Urinary bladder (tissue), 4 donors: ENCODE data around the gene TMEM126B. TPM values are rescaled to one million over a fixed set of nuclear protein-coding genes. Genes with fewer than 3 reads are reported as not detected.
A peak's percentile ranks its signal among the peaks of the same experiment; 100 is the strongest.

Experiments
- DNase-seq: peaks from one replicate; pipeline ENCODE4 v3.0.0-alpha.2; 2015; ENCODE audit errors: extremely low spot score
- H3K27ac ChIP-seq: one replicate; pipeline ENCODE4 v1.5.1; 2013; ENCODE audit warnings: low read depth, mild to moderate bottlenecking, moderate library complexity
- H3K36me3 ChIP-seq: one replicate; pipeline ENCODE4 v1.6.1; 2013; ENCODE audit warnings: mild to moderate bottlenecking, moderate library complexity; ENCODE audit not compliant: insufficient read depth
- H3K4me1 ChIP-seq: one replicate; pipeline ENCODE4 v1.6.1; 2013; ENCODE audit warnings: mild to moderate bottlenecking, moderate library complexity; ENCODE audit not compliant: insufficient read depth
- H3K4me3 ChIP-seq: one replicate; pipeline ENCODE4 v1.5.1; 2013; ENCODE audit warnings: low read depth, low read length
- WGBS: extraction: QIAGEN DNeasy Blood & Tissue Kit; methylation state at CpG from one replicate; pipeline ENCODE4 v1.1.7; 2013; 5-methylcytosine and 5-hydroxymethylcytosine counted together
- polyA plus RNA-seq: library from polyadenylated mRNA; stranded (reverse); fragments of 200-250 nt; gene quantifications from one replicate; pipeline ENCODE4 v1.2.3, GENCODE V29; 2013
- total RNA-seq: library from RNA; depleted of rRNA; stranded (reverse); fragments of >200 nt; gene quantifications from one replicate; pipeline ENCODE4 v1.2.3, GENCODE V29; 2014
- donor health status: healthy with polysubstance abuse.
- donor health status: healthy.

Gene TMEM126B
- total and polyA plus RNA-seq, 2 donors = 65.5 to 68.9 TPM

GRCh38 chr11:85680897-85681296, 52.5 kb downstream of the TMEM126B start:
- Histone ChIP-seq H3K4me3 (no peak overlapping the region), H3K4me1 (no peaks in the 10 kb centered on the region), H3K27ac (no peak overlapping the region), H3K36me3 (no peaks in the 10 kb centered on the region)
- WGBS = 72% methylated on average over 1 of the region's 1 CpG
- DNase-seq = no peak

GRCh38 chr11:85682330-85683305, 54.2 kb downstream of the TMEM126B start:
- Histone ChIP-seq H3K4me3 (peak overlapping the region; percentile 54), H3K27ac (no peak overlapping the region), H3K4me1 (no peaks in the 10 kb centered on the region), H3K36me3 (no peaks in the 10 kb centered on the region)
- DNase-seq = peak; percentile 46
- 28% methylated on average over 43 of the region's 43 CpGs for WGBS

DNA sequence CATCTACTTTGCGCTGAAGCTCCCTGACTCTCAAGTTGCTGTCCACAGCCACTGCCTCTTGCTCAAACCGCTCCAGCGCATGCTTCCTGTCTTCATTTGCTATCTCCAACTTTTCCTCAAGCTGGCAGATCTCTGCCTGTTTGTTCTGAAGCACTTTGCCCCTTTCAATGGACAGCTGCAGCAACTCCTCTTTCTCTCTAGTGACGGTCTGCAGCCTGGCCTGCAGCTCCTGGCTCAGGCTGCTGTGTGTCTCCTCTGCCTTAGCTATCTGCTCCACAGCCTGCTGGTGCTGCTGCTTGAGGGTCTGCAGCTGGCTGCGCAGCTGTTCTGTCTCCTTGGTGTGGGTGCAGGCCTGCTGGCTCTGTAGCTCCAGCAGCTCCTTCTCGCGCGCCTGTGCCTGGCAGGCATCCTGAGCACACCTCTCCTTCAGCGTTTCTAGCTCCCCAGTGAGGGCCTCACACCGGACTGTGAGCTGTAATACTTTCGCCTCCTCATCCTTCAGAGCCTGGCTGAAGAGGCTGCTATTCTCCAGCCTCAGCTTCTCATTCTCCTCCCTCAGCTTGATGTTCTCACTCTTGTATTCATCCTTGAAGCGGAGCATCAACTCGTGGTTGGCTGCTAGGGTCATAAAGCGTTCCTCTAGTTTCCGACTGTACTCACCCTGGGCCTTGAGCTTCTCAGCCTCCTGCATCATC, 56.9 kb downstream of the TMEM126B start:
- Histone ChIP-seq H3K27ac (peak overlapping the region; percentile 14), H3K4me3 (peak overlapping the region; percentile 14), H3K4me1 (no peaks in the 10 kb centered on the region), H3K36me3 (no peaks in the 10 kb centered on the region)
- 35% methylated on average over 15 of the region's 15 CpGs for WGBS
- DNase-seq = peak; percentile 65

- no peaks in the 10 kb centered on the region for H3K36me3 ChIP-seq
- peak within 1 kb of the TSS; percentile 14 for H3K4me3 ChIP-seq
- H3K4me1 ChIP-seq = no peaks in the 10 kb centered on the region
- peak; percentile 78 for DNase-seq
- 15% methylated on average over 13 of the region's 13 CpGs for WGBS
- peak within 1 kb of the TSS; percentile 40 for H3K27ac ChIP-seq
Observed at GRCh38 chr11:85685820-85686459, 57.5 kb downstream of the TMEM126B start, which contains the start of gene CCDC89. Gene CCDC89 (minus strand): TSS chr11:85686195. CDS start chr11:85686130, 65 bp downstream.

Other genes with a start within 250 kb of the TMEM126B start
- gene DLG2, start 1.2 kb upstream of the TMEM126B start, total RNA-seq = 42.4 TPM
- gene DLG2, start 1.2 kb upstream of the TMEM126B start, polyA plus RNA-seq = 3.4 TPM
- gene TMEM126A, start 19.4 kb downstream of the TMEM126B start, total RNA-seq = 29.3 TPM
- gene TMEM126A, start 19.4 kb downstream of the TMEM126B start, polyA plus RNA-seq = 37.0 TPM
- 94.0 TPM for gene CREBZF, start 36.5 kb downstream of the TMEM126B start, total RNA-seq
- gene CREBZF, start 36.5 kb downstream of the TMEM126B start, polyA plus RNA-seq = 32.7 TPM
- 4.1 TPM for gene CCDC89, start 57.6 kb downstream of the TMEM126B start, total RNA-seq
- 2.3 TPM for gene CCDC89, start 57.6 kb downstream of the TMEM126B start, polyA plus RNA-seq
- gene SYTL2, start 182.5 kb downstream of the TMEM126B start, total RNA-seq = 123 TPM
- 18.5 TPM for gene SYTL2, start 182.5 kb downstream of the TMEM126B start, polyA plus RNA-seq
- gene CCDC83, start 226.8 kb downstream of the TMEM126B start, total RNA-seq = not detected
- gene CCDC83, start 226.8 kb downstream of the TMEM126B start, polyA plus RNA-seq = not detected